KMS-11 (cell line): Measurements from ENCODE around the gene PRKCZ.

Experiments
- H2AFZ ChIP-seq: fragments of 200-600 bp; sonication (generic); 2 replicates; pipeline ENCODE4 v1.6.1; 2016; ENCODE audit warnings: antibody characterized with exemption, mixed run types, low read depth
- H3K27ac ChIP-seq: fragments of 200-600 bp; sonication (generic); 2 replicates; pipeline ENCODE4 v1.6.1; 2016; ENCODE audit warnings: mild to moderate bottlenecking, mixed run types
- H3K27me3 ChIP-seq: fragments of 200-600 bp; sonication (generic); 2 replicates; pipeline ENCODE4 v1.6.1; 2017; ENCODE audit warnings: mild to moderate bottlenecking, low read depth, mixed run types, moderate library complexity; ENCODE audit not compliant: insufficient read depth
- H3K36me3 ChIP-seq: fragments of 200-600 bp; sonication (generic); 2 replicates; pipeline ENCODE4 v1.6.1; 2017; ENCODE audit warnings: mild to moderate bottlenecking, mixed run types; ENCODE audit not compliant: insufficient read depth
- H3K4me1 ChIP-seq: fragments of 200-600 bp; sonication (generic); 2 replicates; pipeline ENCODE4 v1.6.1; 2016; ENCODE audit warnings: mild to moderate bottlenecking, low read depth, mixed run types; ENCODE audit not compliant: poor library complexity, severe bottlenecking
- H3K4me2 ChIP-seq: fragments of 200-600 bp; sonication (generic); 2 replicates; pipeline ENCODE4 v1.7.0; 2016; ENCODE audit warnings: mild to moderate bottlenecking, mixed run types
- H3K4me3 ChIP-seq: fragments of 200-600 bp; sonication (generic); IDR thresholded peaks from 2 replicates; pipeline ENCODE4 v1.6.1; 2017; ENCODE audit warnings: low read depth, low read length, mixed read lengths; ENCODE audit not compliant: insufficient read depth
- H3K79me2 ChIP-seq: fragments of 200-600 bp; sonication (generic); 2 replicates; pipeline ENCODE4 v1.6.1; 2016; ENCODE audit warnings: low read depth, mixed run types; ENCODE audit not compliant: insufficient read depth
- H3K9ac ChIP-seq: fragments of 200-600 bp; sonication (generic); 2 replicates; pipeline ENCODE4 v1.6.1; 2016; ENCODE audit warnings: mild to moderate bottlenecking, mixed run types
- H4K20me1 ChIP-seq: fragments of 200-600 bp; sonication (generic); 2 replicates; pipeline ENCODE4 v1.6.1; 2016; ENCODE audit warnings: mild to moderate bottlenecking, mixed run types; ENCODE audit not compliant: insufficient read depth
- TF ChIP-seq, protein P1 (sequence below): fragments of 200-600 bp; sonication (generic); conservative IDR thresholded peaks from 2 replicates; pipeline ENCODE4 v1.6.1; 2017; ENCODE audit warnings: low read depth, mild to moderate bottlenecking, antibody characterized with exemption, low read length, moderate library complexity, mixed read lengths

PRKCZ gene

DNA sequence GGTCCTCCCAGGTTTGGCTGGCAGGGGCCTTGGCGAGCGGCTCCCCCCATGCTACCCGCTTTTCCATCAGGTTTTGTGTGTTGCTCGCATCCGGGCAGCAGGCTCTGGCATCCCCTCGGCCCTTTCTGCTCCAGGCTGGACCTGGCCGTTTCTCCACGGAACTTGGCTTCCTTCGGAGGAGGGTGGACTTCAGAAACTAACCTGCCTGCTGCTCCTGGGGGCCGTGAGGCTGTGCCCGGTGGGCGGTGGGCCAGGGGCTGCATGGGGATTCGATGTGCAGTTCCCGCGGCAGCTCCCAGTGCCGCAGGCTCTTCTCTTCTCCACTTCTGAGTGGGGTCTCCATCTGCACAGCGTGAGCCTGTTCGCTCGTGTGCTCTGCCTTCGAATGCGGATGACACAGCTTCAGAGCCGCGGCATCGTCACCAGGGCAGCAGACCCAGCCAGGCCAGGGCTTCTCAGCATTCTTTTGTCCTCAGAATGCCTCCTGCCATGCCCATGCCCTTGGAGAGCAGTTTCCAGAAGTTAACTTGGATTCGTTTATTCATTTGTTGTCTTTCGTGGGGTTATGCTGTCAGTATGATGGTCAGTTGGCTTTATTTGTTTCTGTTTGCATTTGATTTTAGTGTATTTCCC lies 36.4 kb downstream of the PRKCZ start:
- H4K20me1 ChIP-seq: no peaks in the 10 kb centered on the region
- no peak overlapping the region for H3K9ac ChIP-seq
- no peaks in the 10 kb centered on the region for H3K4me1 ChIP-seq
- H3K27me3 ChIP-seq: peaks cover 49% of the 10 kb centered on the region
- H3K79me2 ChIP-seq: no peaks in the 10 kb centered on the region
- no peak overlapping the region for H2AFZ ChIP-seq
- no peak overlapping the region for H3K4me2 ChIP-seq
- TF ChIP-seq, protein P1, sequence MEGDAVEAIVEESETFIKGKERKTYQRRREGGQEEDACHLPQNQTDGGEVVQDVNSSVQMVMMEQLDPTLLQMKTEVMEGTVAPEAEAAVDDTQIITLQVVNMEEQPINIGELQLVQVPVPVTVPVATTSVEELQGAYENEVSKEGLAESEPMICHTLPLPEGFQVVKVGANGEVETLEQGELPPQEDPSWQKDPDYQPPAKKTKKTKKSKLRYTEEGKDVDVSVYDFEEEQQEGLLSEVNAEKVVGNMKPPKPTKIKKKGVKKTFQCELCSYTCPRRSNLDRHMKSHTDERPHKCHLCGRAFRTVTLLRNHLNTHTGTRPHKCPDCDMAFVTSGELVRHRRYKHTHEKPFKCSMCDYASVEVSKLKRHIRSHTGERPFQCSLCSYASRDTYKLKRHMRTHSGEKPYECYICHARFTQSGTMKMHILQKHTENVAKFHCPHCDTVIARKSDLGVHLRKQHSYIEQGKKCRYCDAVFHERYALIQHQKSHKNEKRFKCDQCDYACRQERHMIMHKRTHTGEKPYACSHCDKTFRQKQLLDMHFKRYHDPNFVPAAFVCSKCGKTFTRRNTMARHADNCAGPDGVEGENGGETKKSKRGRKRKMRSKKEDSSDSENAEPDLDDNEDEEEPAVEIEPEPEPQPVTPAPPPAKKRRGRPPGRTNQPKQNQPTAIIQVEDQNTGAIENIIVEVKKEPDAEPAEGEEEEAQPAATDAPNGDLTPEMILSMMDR: no peak
- no peak overlapping the region for H3K4me3 ChIP-seq
- H3K36me3 ChIP-seq: no peaks in the 10 kb centered on the region
- H3K27ac ChIP-seq: no peak overlapping the region

DNA sequence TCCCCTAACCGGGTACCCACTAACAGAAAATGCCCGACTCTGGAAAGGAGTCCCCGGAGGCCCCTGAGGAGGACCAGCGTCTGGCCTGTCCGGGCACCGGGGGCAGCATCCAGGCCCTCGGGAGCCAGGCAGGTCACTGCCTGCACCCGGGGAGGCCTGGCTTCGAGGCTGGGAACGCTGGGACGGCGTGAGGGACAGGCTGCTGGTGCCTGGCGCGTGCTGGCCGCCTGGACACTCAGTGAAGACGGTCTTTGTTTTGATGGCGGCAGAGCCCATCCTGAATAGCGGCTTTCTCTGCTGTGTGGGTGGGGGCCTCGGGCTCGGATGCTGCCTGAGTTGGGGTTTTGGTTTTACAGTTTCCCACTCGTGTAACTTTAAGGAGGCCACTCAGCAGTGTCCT lies 37.6 kb downstream of the PRKCZ start:
- no peak overlapping the region for H2AFZ ChIP-seq
- H3K9ac ChIP-seq: no peak overlapping the region
- H3K4me1 ChIP-seq: no peaks in the 10 kb centered on the region
- no peak overlapping the region for H3K4me3 ChIP-seq
- TF ChIP-seq, protein P1: no peak
- no peaks in the 10 kb centered on the region for H3K36me3 ChIP-seq
- H3K4me2 ChIP-seq: no peak overlapping the region
- no peak overlapping the region for H3K27ac ChIP-seq
- peaks cover 59% of the 10 kb centered on the region for H3K27me3 ChIP-seq
- H4K20me1 ChIP-seq: no peaks in the 10 kb centered on the region
- no peaks in the 10 kb centered on the region for H3K79me2 ChIP-seq

DNA sequence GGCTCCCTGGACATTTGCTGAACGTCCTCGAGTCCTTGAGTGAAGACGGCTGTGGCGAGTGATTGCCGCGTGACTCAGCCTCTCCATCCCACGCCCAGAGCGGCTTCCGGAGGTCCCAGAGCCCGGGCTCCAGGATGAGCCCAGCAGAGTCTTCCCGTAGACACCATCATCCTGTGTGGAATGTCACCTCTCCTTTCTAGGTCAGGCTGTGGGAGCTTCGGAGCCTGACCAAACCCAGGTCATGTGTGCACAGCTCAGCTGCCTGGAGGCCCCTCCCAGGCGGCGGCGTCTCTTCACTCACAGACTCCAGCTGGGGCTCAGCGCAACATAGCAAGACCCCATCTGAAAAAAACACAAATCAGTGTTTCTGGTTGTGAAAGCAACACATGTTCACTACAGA lies 38.2 kb downstream of the PRKCZ start:
- TF ChIP-seq, protein P1: no peak
- H3K27ac ChIP-seq: no peak overlapping the region
- no peak overlapping the region for H3K4me3 ChIP-seq
- no peaks in the 10 kb centered on the region for H3K79me2 ChIP-seq
- no peaks in the 10 kb centered on the region for H3K36me3 ChIP-seq
- H3K9ac ChIP-seq: no peak overlapping the region
- no peak overlapping the region for H2AFZ ChIP-seq
- no peaks in the 10 kb centered on the region for H3K4me1 ChIP-seq
- H3K27me3 ChIP-seq: peaks cover 57% of the 10 kb centered on the region
- no peak overlapping the region for H3K4me2 ChIP-seq
- H4K20me1 ChIP-seq: no peaks in the 10 kb centered on the region

GRCh38 chr1:2089051-2089450 lies 38.8 kb downstream of the PRKCZ start:
- H3K36me3 ChIP-seq: no peaks in the 10 kb centered on the region
- no peak overlapping the region for H3K4me2 ChIP-seq
- no peaks in the 10 kb centered on the region for H4K20me1 ChIP-seq
- peaks cover 55% of the 10 kb centered on the region for H3K27me3 ChIP-seq
- TF ChIP-seq, protein P1: no peak
- H3K4me3 ChIP-seq: no peak overlapping the region
- no peak overlapping the region for H3K27ac ChIP-seq
- no peaks in the 10 kb centered on the region for H3K79me2 ChIP-seq
- no peak overlapping the region for H3K9ac ChIP-seq
- H3K4me1 ChIP-seq: no peaks in the 10 kb centered on the region
- no peak overlapping the region for H2AFZ ChIP-seq
